ENCODE measurements around the gene EVA1A.

DNA sequence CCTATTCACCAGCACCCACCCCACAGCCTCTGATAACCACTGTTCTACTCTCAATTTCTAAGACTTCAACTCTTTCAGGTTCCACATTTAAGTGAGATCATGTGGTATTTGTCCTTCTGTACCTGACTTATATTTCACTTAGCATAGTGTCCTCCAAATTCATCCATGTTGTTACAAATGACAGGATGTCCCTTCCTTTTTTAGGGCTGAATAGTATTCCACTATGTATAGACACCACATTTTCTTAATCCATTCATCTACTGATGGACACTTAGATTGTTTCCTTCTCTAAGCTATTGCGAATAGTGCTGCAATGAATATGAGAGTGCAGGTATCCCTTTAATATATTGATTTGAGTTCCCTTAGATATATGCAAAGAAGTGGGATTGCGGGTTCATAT, 100.1 kb downstream of the EVA1A start:
- TF ChIP-seq TCF4 (CRISPR knock-in tag; IDR thresholded peaks at IDR 0.05; ENCODE audit: borderline replicate concordance) (no peak), ZNF8 (CRISPR knock-in tag; IDR thresholded peaks at IDR 0.05) (no peak), RARB (CRISPR knock-in tag; IDR thresholded peaks at IDR 0.05) (no peak), CREB5 (CRISPR knock-in tag; IDR thresholded peaks at IDR 0.05; ENCODE audit: low read depth) (no peak), TOX (CRISPR knock-in tag; IDR thresholded peaks at IDR 0.05; ENCODE audit: borderline replicate concordance) (no peak), BACH2 (CRISPR knock-in tag; IDR thresholded peaks at IDR 0.05; ENCODE audit: borderline replicate concordance) (no peak), ZNF70 (CRISPR knock-in tag; IDR thresholded peaks at IDR 0.05) (no peak), ZNF565 (CRISPR knock-in tag; conservative IDR thresholded peaks at IDR 0.05; ENCODE audit: low read depth) (no peak), CSDC2 (CRISPR knock-in tag; IDR thresholded peaks at IDR 0.05) (no peak), PATZ1 (CRISPR knock-in tag; IDR thresholded peaks at IDR 0.05; ENCODE audit: borderline replicate concordance) (no peak), ZFP30 (CRISPR knock-in tag; IDR thresholded peaks at IDR 0.05) (no peak), ZC3H10 (CRISPR knock-in tag; IDR thresholded peaks at IDR 0.05) (no peak)

Measured in SK-N-SH treated with all-trans-retinoic acid at 6 μM for 48 hours (cell line).